GM10248 (cell line): ENCODE data around the gene BBS9.

Source experiments
- CTCF ChIA-PET: fragments of 300-600 bp; sonication (Branson Sonifier 250); formaldehyde crosslinking; extraction: SDS; loops from one replicate; lab custom pipeline; 2021; ENCODE audit warnings: antibody characterized with exemption; lab: Yijun Ruan, JAX
- POLR2A ChIA-PET: fragments of 350-650 bp; sonication (Branson Sonifier 250); formaldehyde crosslinking; extraction: SDS; loops from one replicate; lab custom pipeline; 2020; ENCODE audit warnings: antibody characterized with exemption; lab: Yijun Ruan, JAX
- DNase-seq: peaks from one replicate; pipeline ENCODE4 v3.0.0; 2012; ENCODE audit errors: extremely low spot score
- CTCF ChIP-seq: IDR thresholded peaks from 2 replicates; pipeline ENCODE4 v1.5.1; 2012; ENCODE audit warnings: mild to moderate bottlenecking, low read depth; ENCODE audit errors: extremely low read depth, missing control alignments, control extremely low read depth

BBS9 gene

GRCh38 chr7:33642312-33642711 lies 512.9 kb downstream of the BBS9 start:
- DNase-seq, result no peak
- ChIA-PET POLR2A (no interaction called here), CTCF (no interaction called here)
- no peak for TF ChIP-seq CTCF

GRCh38 chr7:33643530-33643929 lies 514.2 kb downstream of the BBS9 start:
- no peak for TF ChIP-seq CTCF
- CTCF ChIA-PET, result no interaction called here
- POLR2A ChIA-PET, result no interaction called here
- DNase-seq, result no peak

GRCh38 chr7:33644489-33644888 lies 515.1 kb downstream of the BBS9 start:
- no peak for DNase-seq
- ChIA-PET CTCF (no interaction called here), POLR2A (no interaction called here)
- no peak for TF ChIP-seq CTCF

- CTCF ChIA-PET, result no interaction called here
- no peak for TF ChIP-seq CTCF
- POLR2A ChIA-PET, result no interaction called here
- no peak for DNase-seq
Measured at GRCh38 chr7:33645104-33645503, 515.7 kb downstream of the BBS9 start.

- no peak for DNase-seq
- ChIA-PET CTCF (interaction anchor here (1.2 kb wide), 1 partner anchor 25 kb away, joined by 4 read pairs; no protein-coding TSS in a partner anchor), POLR2A (no interaction called here)
- TF ChIP-seq CTCF, result no peak
Measured at GRCh38 chr7:33646166-33646565, 516.8 kb downstream of the BBS9 start.

- TF ChIP-seq CTCF, result no peak
- ChIA-PET CTCF (no interaction called here), POLR2A (no interaction called here)
- no peak for DNase-seq
Measured at GRCh38 chr7:33646891-33647391, 517.6 kb downstream of the BBS9 start.
